GM12878 (cell line): ENCODE data around the gene DNAAF1. TPM values are rescaled to one million over a fixed set of nuclear protein-coding genes. Genes with fewer than 3 reads are reported as not detected.
A peak's percentile ranks its signal among the peaks of the same experiment; 100 is the strongest.

Experiments used
- ATAC-seq: fragments of 200-7000 bp; cut with Tn5 transposase; 3 replicates; pipeline ENCODE4 v1.9.1; 2020; ENCODE audit warnings: mild to moderate bottlenecking, moderate library complexity
- BruUV-seq: library from RNA; stranded (reverse); fragments of 400-500 nt; replicated peaks from 2 replicates; lab custom pipeline; 2021; lab: Mats Ljungman, UMichigan
- CTCF ChIA-PET: fragments of 300-600 bp; sonication (Branson Sonifier 250); formaldehyde crosslinking; extraction: SDS; loops from one replicate; lab custom pipeline; 2021; ENCODE audit warnings: inconsistent platforms; lab: Yijun Ruan, JAX
- POLR2A ChIA-PET: fragments of 350-600 bp; formaldehyde crosslinking; extraction: SDS; loops from one replicate; lab custom pipeline; 2021; ENCODE audit warnings: inconsistent platforms; lab: Charles Lee
- RAD21 ChIA-PET: fragments of 300-600 bp; sonication (Branson Sonifier 250); formaldehyde crosslinking; loops from one replicate; lab custom pipeline; 2023; ENCODE audit warnings: antibody characterized with exemption; ENCODE audit not compliant: unreplicated experiment; lab: Charles Lee
- SMC1A ChIA-PET: fragments of 300-600 bp; sonication (Branson Sonifier 250); formaldehyde crosslinking; loops from one replicate; lab custom pipeline; 2023; ENCODE audit not compliant: unreplicated experiment, uncharacterized antibody; lab: Charles Lee
- DNase-seq: peaks from one replicate; pipeline ENCODE4 v3.0.0-alpha.2; 2011; ENCODE audit warnings: low read depth, low spot score
- FAIRE-seq: peaks from 3 replicates; lab custom pipeline; 2011; peaks lifted over from hg19 to GRCh38; lab: Jason Lieb, UNC
- H2AFZ ChIP-seq: 2 replicates; pipeline ENCODE4 v1.6.0; 2011; ENCODE audit warnings: low read depth, low read length, control low read depth; ENCODE audit not compliant: control insufficient read depth
- H3K27ac ChIP-seq: 2 replicates; pipeline ENCODE4 v1.5.1; 2011; ENCODE audit warnings: control low read depth; ENCODE audit not compliant: control insufficient read depth, insufficient read depth
- H3K27me3 ChIP-seq, 2 experiments: replicated peaks in 1 of 2; 2 replicates each; pipeline versions ENCODE4 v1.6.0 to v1.6.1; 2011; ENCODE audit warnings: low read length in 1 of 2; ENCODE audit not compliant: control insufficient read depth in 2 of 2, insufficient read depth in 2 of 2
- H3K36me3 ChIP-seq, 2 experiments: 2 replicates each; pipeline ENCODE4 v1.5.1; 2011; ENCODE audit warnings: low read length in 1 of 2; ENCODE audit not compliant: control insufficient read depth in 2 of 2, insufficient read depth in 2 of 2
- H3K4me1 ChIP-seq: 2 replicates; pipeline ENCODE4 v1.6.1; 2011; ENCODE audit warnings: mild to moderate bottlenecking, low read length, moderate library complexity, mixed read lengths; ENCODE audit not compliant: control insufficient read depth, insufficient read depth
- H3K4me2 ChIP-seq: 2 replicates; pipeline ENCODE4 v1.6.0; 2011; ENCODE audit warnings: control low read depth; ENCODE audit not compliant: control insufficient read depth, insufficient read depth
- H3K4me3 ChIP-seq: fragments of 200-600 bp; sonication (generic); 2 replicates; pipeline ENCODE4 v1.5.1; 2016
- H3K79me2 ChIP-seq: 2 replicates; pipeline ENCODE4 v1.6.0; 2011; ENCODE audit warnings: low read length; ENCODE audit not compliant: control insufficient read depth, insufficient read depth
- H3K9ac ChIP-seq: 2 replicates; pipeline ENCODE4 v1.8.0; 2011; ENCODE audit warnings: low read length, control low read depth, mixed read lengths; ENCODE audit not compliant: control insufficient read depth, insufficient read depth
- H3K9me3 ChIP-seq: replicated peaks from 3 replicates; pipeline ENCODE4 v1.5.1; 2011; ENCODE audit warnings: mild to moderate bottlenecking, low read length; ENCODE audit not compliant: control insufficient read depth, insufficient read depth
- H4K20me1 ChIP-seq: 2 replicates; pipeline ENCODE4 v1.6.0; 2011; ENCODE audit not compliant: control insufficient read depth, insufficient read depth
- BMI1 ChIP-seq: fragments of 450-650 bp; IDR thresholded peaks from 2 replicates; pipeline ENCODE4 v1.6.1; 2016; ENCODE audit warnings: mild to moderate bottlenecking, moderate library complexity, borderline replicate concordance
- CHD1 ChIP-seq: IDR thresholded peaks from 2 replicates; pipeline ENCODE4 v1.6.1; 2012; ENCODE audit warnings: low read depth, low read length, improper control_type of control experiment
- CREB1 ChIP-seq: IDR thresholded peaks from 2 replicates; pipeline ENCODE4 v1.6.1; 2012; ENCODE audit warnings: low read depth, mild to moderate bottlenecking, inconsistent platforms
- ELK1 ChIP-seq: IDR thresholded peaks from 2 replicates; pipeline ENCODE4 v1.6.1; 2012; ENCODE audit warnings: low read depth, low read length, improper control_type of control experiment
- IKZF1 ChIP-seq: fragments of 450-650 bp; conservative IDR thresholded peaks from 2 replicates; pipeline ENCODE4 v1.6.1; 2017; ENCODE audit warnings: antibody characterized with exemption, mild to moderate bottlenecking
- IKZF2 ChIP-seq, 2 experiments: fragments of 450-650 bp; IDR thresholded peaks; 2 replicates each; pipeline ENCODE4 v1.6.1; 2017; ENCODE audit warnings: mild to moderate bottlenecking in 2 of 2, moderate library complexity in 2 of 2
- NBN ChIP-seq: fragments of 450-650 bp; IDR thresholded peaks from 2 replicates; pipeline ENCODE4 v1.6.1; 2016
- NR2C1 ChIP-seq: fragments of 450-650 bp; IDR thresholded peaks from 2 replicates; pipeline ENCODE4 v1.6.1; 2017; ENCODE audit warnings: antibody characterized with exemption, mild to moderate bottlenecking, moderate library complexity
- RFX5 ChIP-seq: IDR thresholded peaks from 2 replicates; pipeline ENCODE4 v1.6.1; 2011; ENCODE audit warnings: low read depth, low read length, improper control_type of control experiment
- SIX5 ChIP-seq: IDR thresholded peaks from 2 replicates; pipeline ENCODE4 v1.6.1; 2011; ENCODE audit warnings: mild to moderate bottlenecking, low read depth, low read length, moderate library complexity; ENCODE audit not compliant: severe bottlenecking
- SPI1 ChIP-seq: IDR thresholded peaks from 2 replicates; pipeline ENCODE4 v1.6.1; 2011; ENCODE audit warnings: low read depth, mild to moderate bottlenecking, low read length, moderate library complexity, borderline replicate concordance; ENCODE audit not compliant: insufficient read depth
- SRF ChIP-seq, 2 experiments: IDR thresholded peaks; 2 replicates each; pipeline ENCODE4 v1.6.1; 2011; ENCODE audit warnings: low read depth in 2 of 2, low read length in 2 of 2, mild to moderate bottlenecking in 1 of 2, moderate library complexity in 1 of 2
- TBL1XR1 ChIP-seq: IDR thresholded peaks from 2 replicates; pipeline ENCODE4 v1.6.1; 2012; ENCODE audit warnings: low read depth, low read length, improper control_type of control experiment
- ZNF274 ChIP-seq: IDR thresholded peaks from one replicate; pipeline ENCODE4 v1.8.0; 2011; ENCODE audit not compliant: insufficient read length, insufficient read depth
- WGBS: methylation state at CpG from one replicate; pipeline ENCODE4 v1.1.6; 2016; ENCODE audit warnings: low lambda C conversion rate; ENCODE audit not compliant: insufficient replicate concordance, insufficient coverage; ENCODE audit errors: missing lambda C conversion rate; 5-methylcytosine and 5-hydroxymethylcytosine counted together
- in situ Hi-C: fragments of 300-500 bp; cut with MboI; formaldehyde crosslinking; loops from 9 replicates; pipeline ENCODE4 v1.14.3; 2018; ENCODE audit warnings: mixed read lengths
- intact Hi-C: fragments of 100-400 bp; cut with micrococcal nuclease; formaldehyde crosslinking; loops from one replicate; pipeline ENCODE4 v1.14.2; 2022; ENCODE audit not compliant: unreplicated experiment
- polyA plus RNA-seq, 11 experiments: library from polyadenylated mRNA; depleted of rRNA in 4 of 11; unstranded in 6 of 11; stranded (reverse) in 5 of 11; fragments of >200 nt; fragmentation: Nextera tagmentation in 4 of 11; fragmentation: Illumina TruSeq in 1 of 11; extraction: Ambion mirVana in 4 of 11; extraction: Trizol in 1 of 11; gene quantifications; 1 replicate in 1 of 11; 2 replicates in 10 of 11; pipeline versions ENCODE4 v1.2.1 to v1.2.3, GENCODE V29; 2011 to 2016; ENCODE audit warnings: inconsistent platforms in 2 of 11, missing spikeins in 2 of 11, low read depth in 1 of 11
- total RNA-seq, 4 experiments: library from RNA; depleted of rRNA in 3 of 4; stranded (reverse); fragments of >200 nt in 3 of 4; fragmentation: Illumina TruSeq in 1 of 4; extraction: Trizol in 1 of 4; gene quantifications; 2 replicates each; pipeline versions ENCODE4 v1.2.1 to v1.2.3, GENCODE V29; 2013 to 2021
- TF ChIP-seq, protein P1 (sequence below): fragments of 450-650 bp; IDR thresholded peaks from 2 replicates; pipeline ENCODE4 v1.6.1; 2017; ENCODE audit warnings: low read depth, mild to moderate bottlenecking, moderate library complexity

DNAAF1 gene
- total and polyA plus RNA-seq, 10 of the 15 experiments (the other 5 are each of a cell fraction or from before 2014, with no cell fraction given): 0.02 to 0.76 (median 0.08) TPM; not detected in 6

GRCh38 chr16:84143081-84143480 is 2.0 kb upstream of the DNAAF1 start:
- H3K4me1 ChIP-seq: peaks cover 11% of the 10 kb centered on the region
- TF ChIP-seq IKZF1 (no peak), ZNF274 (no peak)
- TF ChIP-seq, all 136 proteins: peak for 0

GRCh38 chr16:84143784-84144199 is 1.3 kb upstream of the DNAAF1 start:
- ChIA-PET POLR2A (interaction anchor here (0.9 kb wide), 1 partner anchor 28 kb away, joined by 5 read pairs; no protein-coding TSS in a partner anchor), SMC1A (no interaction called here), RAD21 (interaction anchor here (0.7 kb wide), 1 partner anchor 10 kb away, joined by 3 read pairs; no protein-coding TSS in a partner anchor), CTCF (interaction anchor here (2.4 kb wide), 1 partner anchor 363 kb away, joined by 8 read pairs; no protein-coding TSS in a partner anchor)
- Histone ChIP-seq H3K36me3 (no peaks in the 10 kb centered on the region), H3K4me2 (peak overlapping the region; percentile 91), H3K9ac (no peak overlapping the region), H3K79me2 (peaks cover 1% of the 10 kb centered on the region), H3K4me1 (peaks cover 9% of the 10 kb centered on the region), H3K9me3 (no peaks in the 10 kb centered on the region), H4K20me1 (no peaks in the 10 kb centered on the region), H2AFZ (peak overlapping the region; percentile 80; the same call in 1 of the 2 replicates), H3K4me3 (peak overlapping the region; percentile 91), H3K27ac (no peak overlapping the region), H3K27me3 (no peaks in the 10 kb centered on the region)
- no peak for FAIRE-seq
- no peak for ATAC-seq
- intact Hi-C loops (loop anchor here (2.0 kb wide), 1 partner anchor 27 kb away; the partner anchor contains the start of gene MBTPS1), in situ Hi-C loops (loop anchor here (5.0 kb wide), 1 partner anchor 56 kb away; no protein-coding TSS in a partner anchor)
- 63% methylated on average over 10 of the region's 13 CpGs for WGBS
- BruUV-seq: no TSS peak
- no peak for DNase-seq
- TF ChIP-seq BMI1: no peak
- TF ChIP-seq SIX5: no peak
- TF ChIP-seq SPI1: no peak
- no peak for TF ChIP-seq RFX5
- no peak for TF ChIP-seq NBN
- TF ChIP-seq ELK1: no peak
- TF ChIP-seq NR2C1: no peak
- no peak for TF ChIP-seq IKZF2 (IDR thresholded peaks at IDR 0.05)
- TF ChIP-seq, protein P1, sequence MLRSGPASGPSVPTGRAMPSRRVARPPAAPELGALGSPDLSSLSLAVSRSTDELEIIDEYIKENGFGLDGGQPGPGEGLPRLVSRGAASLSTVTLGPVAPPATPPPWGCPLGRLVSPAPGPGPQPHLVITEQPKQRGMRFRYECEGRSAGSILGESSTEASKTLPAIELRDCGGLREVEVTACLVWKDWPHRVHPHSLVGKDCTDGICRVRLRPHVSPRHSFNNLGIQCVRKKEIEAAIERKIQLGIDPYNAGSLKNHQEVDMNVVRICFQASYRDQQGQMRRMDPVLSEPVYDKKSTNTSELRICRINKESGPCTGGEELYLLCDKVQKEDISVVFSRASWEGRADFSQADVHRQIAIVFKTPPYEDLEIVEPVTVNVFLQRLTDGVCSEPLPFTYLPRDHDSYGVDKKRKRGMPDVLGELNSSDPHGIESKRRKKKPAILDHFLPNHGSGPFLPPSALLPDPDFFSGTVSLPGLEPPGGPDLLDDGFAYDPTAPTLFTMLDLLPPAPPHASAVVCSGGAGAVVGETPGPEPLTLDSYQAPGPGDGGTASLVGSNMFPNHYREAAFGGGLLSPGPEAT: no peak
- TF ChIP-seq CHD1: no peak
- no peak for TF ChIP-seq CREB1
- no peak for TF ChIP-seq TBL1XR1
- TF ChIP-seq SRF (IDR thresholded peaks at IDR 0.05; ENCODE audit: low read depth in 2 of 2, low read length in 2 of 2): no peak

More at GRCh38 chr16:84143081-84143480, 2.0 kb upstream of the DNAAF1 start:
- H3K27ac ChIP-seq: no peak overlapping the region
- peaks cover 1% of the 10 kb centered on the region for H3K79me2 ChIP-seq
- H3K9me3 ChIP-seq: no peaks in the 10 kb centered on the region
- no peaks in the 10 kb centered on the region for H3K36me3 ChIP-seq
- H3K9ac ChIP-seq: no peak overlapping the region
- WGBS: 100% methylated on average over 1 of the region's 1 CpG
- BruUV-seq: no TSS peak
- H3K4me3 ChIP-seq: no peak overlapping the region
- POLR2A ChIA-PET: no interaction called here
- intact Hi-C loops: no loop called here
- H3K27me3 ChIP-seq: no peaks in the 10 kb centered on the region
- H4K20me1 ChIP-seq: no peaks in the 10 kb centered on the region
- H3K4me2 ChIP-seq: no peak overlapping the region
- ATAC-seq: no peak
- H2AFZ ChIP-seq: no peak overlapping the region
- RAD21 ChIA-PET: no interaction called here
- FAIRE-seq: no peak
- no peak for DNase-seq
- in situ Hi-C loops: loop anchor here (5.0 kb wide), 1 partner anchor 56 kb away; no protein-coding TSS in a partner anchor
- CTCF ChIA-PET: interaction anchor here (1.4 to 1.7 kb wide), 2 partner anchors 44 to 46 kb away, joined by 3 to 5 read pairs; partner anchors contain the start of gene TAF1C
- SMC1A ChIA-PET: interaction anchor here (0.7 kb wide), 2 partner anchors 11 to 19 kb away, joined by 3 read pairs; no protein-coding TSS in a partner anchor
